OCI-LY7 (cell line): ENCODE data around the gene KIF19. TPM values are rescaled to one million over a fixed set of nuclear protein-coding genes. Genes with fewer than 3 reads are reported as not detected.
A peak's percentile ranks its signal among the peaks of the same experiment; 100 is the strongest.

Source experiments
- BruUV-seq: library from RNA; stranded (reverse); fragments of 400-500 nt; replicated peaks from 2 replicates; lab custom pipeline; 2021; lab: Mats Ljungman, UMichigan
- CTCF ChIA-PET: fragments of 300-600 bp; sonication (Branson Sonifier 250); formaldehyde crosslinking; loops from one replicate; lab custom pipeline; 2022; ENCODE audit warnings: antibody characterized with exemption; ENCODE audit not compliant: unreplicated experiment; lab: Charles Lee
- POLR2A ChIA-PET: fragments of 300-600 bp; sonication (Branson Sonifier 250); formaldehyde crosslinking; loops from one replicate; lab custom pipeline; 2022; ENCODE audit warnings: antibody characterized with exemption; lab: Charles Lee
- DNase-seq: peaks from one replicate; pipeline ENCODE4 v3.0.0-alpha.2; 2015; ENCODE audit warnings: low spot score
- H2AFZ ChIP-seq: fragments of 200-600 bp; sonication (generic), shearing (Covaris generic); 2 replicates; pipeline ENCODE4 v1.6.1; 2014; ENCODE audit warnings: mild to moderate bottlenecking, antibody characterized with exemption, low read length, moderate library complexity
- H3K27ac ChIP-seq: fragments of 200-600 bp; sonication (generic); 2 replicates; pipeline ENCODE4 v1.5.1; 2014; ENCODE audit warnings: mixed run types, low read depth, mild to moderate bottlenecking, moderate library complexity, low read length, inconsistent platforms; ENCODE audit not compliant: poor library complexity, severe bottlenecking
- H3K36me3 ChIP-seq: fragments of 200-600 bp; sonication (generic); 2 replicates; pipeline ENCODE4 v1.6.1; 2014; ENCODE audit warnings: mild to moderate bottlenecking, antibody characterized with exemption, low read length, moderate library complexity, mixed read lengths; ENCODE audit not compliant: insufficient read depth
- H3K4me1 ChIP-seq: fragments of 200-600 bp; sonication (generic); 2 replicates; pipeline ENCODE4 v1.5.1; 2014; ENCODE audit warnings: mild to moderate bottlenecking, low read length; ENCODE audit not compliant: insufficient read depth, poor library complexity, severe bottlenecking
- H3K4me2 ChIP-seq: fragments of 200-600 bp; sonication (generic); 2 replicates; pipeline ENCODE4 v1.6.1; 2014; ENCODE audit warnings: mild to moderate bottlenecking, low read length
- H3K4me3 ChIP-seq: fragments of 200-600 bp; sonication (generic); 2 replicates; pipeline ENCODE4 v1.5.1; 2014; ENCODE audit warnings: mild to moderate bottlenecking, low read depth, low read length; ENCODE audit not compliant: poor library complexity, severe bottlenecking
- H3K79me2 ChIP-seq: fragments of 200-600 bp; sonication (generic); 2 replicates; pipeline ENCODE4 v1.6.1; 2016; ENCODE audit warnings: low read depth, mild to moderate bottlenecking, low read length, moderate library complexity, mixed read lengths; ENCODE audit not compliant: insufficient read depth
- H3K9me2 ChIP-seq: fragments of 200-600 bp; sonication (generic); 2 replicates; pipeline ENCODE4 v1.6.1; 2016; ENCODE audit warnings: mild to moderate bottlenecking, low read length, mixed read lengths; ENCODE audit not compliant: insufficient read depth
- H3K9me3 ChIP-seq: fragments of 200-600 bp; sonication (generic); 2 replicates; pipeline ENCODE4 v1.6.1; 2014; ENCODE audit warnings: mild to moderate bottlenecking, mixed run types, low read length, mixed read lengths
- H4K20me1 ChIP-seq: fragments of 200-600 bp; sonication (generic); 2 replicates; pipeline ENCODE4 v1.6.1; 2014; ENCODE audit warnings: mild to moderate bottlenecking, antibody characterized with exemption, low read length, moderate library complexity, mixed read lengths; ENCODE audit not compliant: insufficient read depth
- CTCF ChIP-seq: fragments of 200-600 bp; sonication (generic); conservative IDR thresholded peaks from 2 replicates; pipeline ENCODE4 v1.5.1; 2014; ENCODE audit warnings: mild to moderate bottlenecking, antibody characterized with exemption, low read length, moderate library complexity, mixed read lengths
- EZH2phosphoT487 ChIP-seq: fragments of 200-600 bp; sonication (generic); IDR thresholded peaks from 2 replicates; pipeline ENCODE4 v1.6.1; 2018; ENCODE audit warnings: low read depth, borderline replicate concordance, mild to moderate bottlenecking, mixed run types, antibody characterized with exemption, low read length, moderate library complexity, mixed read lengths
- intact Hi-C: fragments of 100-400 bp; cut with micrococcal nuclease; formaldehyde crosslinking; loops from one replicate; pipeline ENCODE4 v1.10.0; 2022; ENCODE audit not compliant: unreplicated experiment
- total RNA-seq, 2 experiments: library from RNA; depleted of rRNA in 1 of 2; stranded (reverse); fragments of >200 nt in 1 of 2; shearing (Covaris generic) in 1 of 2; gene quantifications; 2 replicates each; pipeline ENCODE4 v1.2.3, GENCODE V29; 2014 to 2022

The KIF19 gene
- total RNA-seq, 2 experiments from 2014 or later, result not detected

GRCh38 chr17:74305865-74306654 is 20.0 kb upstream of the KIF19 start:
- no peaks in the 10 kb centered on the region for H4K20me1 ChIP-seq
- H3K9me2 ChIP-seq, result no peaks in the 10 kb centered on the region
- intact Hi-C loops, result no loop called here
- no peak overlapping the region for H2AFZ ChIP-seq
- BruUV-seq, result no TSS peak
- no peak overlapping the region for H3K4me3 ChIP-seq
- H3K36me3 ChIP-seq, result no peaks in the 10 kb centered on the region
- no peaks in the 10 kb centered on the region for H3K9me3 ChIP-seq
- no peak for TF ChIP-seq EZH2phosphoT487
- 0 out of 2 replicates have a peak, but pooled peaks have one; percentile 27 for TF ChIP-seq CTCF
- H3K4me2 ChIP-seq, result no peak overlapping the region
- H3K4me1 ChIP-seq, result no peaks in the 10 kb centered on the region
- no peak overlapping the region for H3K27ac ChIP-seq
- CTCF ChIA-PET, result no interaction called here
- no peaks in the 10 kb centered on the region for H3K79me2 ChIP-seq
- no peak for DNase-seq
- POLR2A ChIA-PET, result interaction anchor here (0.6 to 0.7 kb wide), 2 partner anchors 88 to 401 kb away, joined by 3 read pairs; no protein-coding TSS in a partner anchor

GRCh38 chr17:74307984-74308773 is 17.8 kb upstream of the KIF19 start:
- Histone ChIP-seq H3K9me2 (no peaks in the 10 kb centered on the region), H3K4me1 (no peaks in the 10 kb centered on the region), H3K36me3 (no peaks in the 10 kb centered on the region), H2AFZ (no peak overlapping the region), H3K79me2 (no peaks in the 10 kb centered on the region), H3K9me3 (no peaks in the 10 kb centered on the region), H3K4me2 (no peak overlapping the region), H3K4me3 (no peak overlapping the region), H3K27ac (no peak overlapping the region), H4K20me1 (no peaks in the 10 kb centered on the region)
- intact Hi-C loops, result no loop called here
- no peak for DNase-seq
- ChIA-PET CTCF (interaction anchor here (0.5 kb wide), 1 partner anchor 9 kb away, joined by 3 read pairs; no protein-coding TSS in a partner anchor), POLR2A (no interaction called here)
- TF ChIP-seq CTCF (no peak), EZH2phosphoT487 (no peak)
- no TSS peak for BruUV-seq

DNA sequence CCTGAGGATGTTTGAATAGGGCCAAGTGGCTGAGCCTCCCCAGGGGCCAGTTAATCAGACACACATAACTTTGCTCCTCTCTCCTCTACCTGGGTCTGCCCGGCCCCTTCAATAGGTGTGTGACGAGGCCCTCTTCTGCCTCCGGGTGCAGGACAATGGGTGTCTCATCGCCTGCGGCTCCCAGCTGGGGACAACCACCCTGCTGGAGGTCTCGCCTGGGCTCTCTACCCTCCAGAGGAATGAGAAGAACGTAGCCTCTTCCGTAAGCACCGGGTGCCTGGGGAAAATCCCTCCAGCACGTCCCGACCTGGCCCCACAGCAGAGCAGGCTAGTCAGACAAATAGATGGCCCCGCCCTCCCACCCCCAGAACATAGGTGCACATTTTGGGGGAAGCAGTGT is 16.1 kb upstream of the KIF19 start:
- DNase-seq, result no peak
- no peaks in the 10 kb centered on the region for H3K4me1 ChIP-seq
- H3K27ac ChIP-seq, result no peak overlapping the region
- H3K4me3 ChIP-seq, result no peak overlapping the region
- ChIA-PET CTCF (no interaction called here), POLR2A (no interaction called here)
- intact Hi-C loops, result no loop called here
- TF ChIP-seq CTCF (no peak), EZH2phosphoT487 (no peak)
- no peak overlapping the region for H2AFZ ChIP-seq
- H3K9me3 ChIP-seq, result no peaks in the 10 kb centered on the region
- no peak overlapping the region for H3K4me2 ChIP-seq
- no peaks in the 10 kb centered on the region for H3K36me3 ChIP-seq
- H3K79me2 ChIP-seq, result no peaks in the 10 kb centered on the region
- H4K20me1 ChIP-seq, result no peaks in the 10 kb centered on the region
- BruUV-seq, result no TSS peak
- H3K9me2 ChIP-seq, result no peaks in the 10 kb centered on the region
